Stimulated activated CD4-positive, alpha-beta T cell treated with anti-CD3 and anti-CD28 coated beads, Interleukin-1b, Interleukin-23, amount 100 ng/mL, for 1 hour (primary cell): ENCODE results near the gene CRYZ.
"Not testable (repeated sequence)": the region's sequence is repeated elsewhere in the genome, so short reads cannot be mapped to it uniquely, and the experiment has no call there.

Source experiments
- DNase-seq, 2 donors: peaks; one replicate each; pipeline ENCODE4 v3.0.0-alpha.2; 2020; ENCODE audit warnings: low read depth in 2 of 2

The CRYZ gene

GRCh38 chr1:74681449-74681848, 51.4 kb downstream of the CRYZ start:
- no peak for DNase-seq

DNA sequence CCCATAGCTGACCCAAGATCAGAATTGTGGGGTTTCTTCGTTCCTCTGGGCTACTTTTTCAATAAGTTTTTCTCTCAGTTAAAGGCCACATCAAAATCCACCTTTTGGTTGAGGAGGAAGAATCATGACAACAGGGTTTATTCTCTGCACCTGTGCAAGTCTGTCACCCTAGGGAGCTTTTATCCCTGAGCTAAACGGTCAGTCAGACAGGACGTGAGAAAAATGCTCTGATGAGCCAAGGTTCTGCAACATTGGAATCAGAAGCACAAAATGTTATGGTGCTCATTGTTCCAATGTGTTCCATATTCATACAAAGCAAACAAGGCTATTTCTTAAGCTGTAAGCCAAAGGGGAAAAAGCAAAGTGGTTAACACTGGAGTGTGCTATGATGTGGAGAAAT, 51.8 kb downstream of the CRYZ start:
- no peak for DNase-seq

DNA sequence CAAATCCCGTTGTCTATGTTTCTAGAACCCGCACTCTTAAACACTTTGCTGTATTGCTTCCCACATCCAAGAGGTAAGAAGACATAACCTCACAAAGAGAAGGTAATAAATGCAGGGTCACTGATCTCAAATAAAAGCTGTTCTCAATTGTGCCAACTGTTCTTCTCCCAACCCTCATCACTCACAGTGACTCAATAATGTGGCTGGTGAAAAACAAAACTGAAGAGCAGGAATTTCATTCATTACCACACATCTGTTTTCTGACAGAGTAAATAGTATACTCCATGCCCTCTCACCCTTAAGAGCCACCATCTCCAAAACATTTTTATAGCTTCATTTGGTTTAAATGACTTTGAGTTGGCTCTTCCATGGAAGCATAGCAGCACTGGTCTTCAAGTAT, 53.0 kb downstream of the CRYZ start:
- DNase-seq: no peak

GRCh38 chr1:74677926-74678325, 54.9 kb downstream of the CRYZ start:
- DNase-seq: no peak

DNA sequence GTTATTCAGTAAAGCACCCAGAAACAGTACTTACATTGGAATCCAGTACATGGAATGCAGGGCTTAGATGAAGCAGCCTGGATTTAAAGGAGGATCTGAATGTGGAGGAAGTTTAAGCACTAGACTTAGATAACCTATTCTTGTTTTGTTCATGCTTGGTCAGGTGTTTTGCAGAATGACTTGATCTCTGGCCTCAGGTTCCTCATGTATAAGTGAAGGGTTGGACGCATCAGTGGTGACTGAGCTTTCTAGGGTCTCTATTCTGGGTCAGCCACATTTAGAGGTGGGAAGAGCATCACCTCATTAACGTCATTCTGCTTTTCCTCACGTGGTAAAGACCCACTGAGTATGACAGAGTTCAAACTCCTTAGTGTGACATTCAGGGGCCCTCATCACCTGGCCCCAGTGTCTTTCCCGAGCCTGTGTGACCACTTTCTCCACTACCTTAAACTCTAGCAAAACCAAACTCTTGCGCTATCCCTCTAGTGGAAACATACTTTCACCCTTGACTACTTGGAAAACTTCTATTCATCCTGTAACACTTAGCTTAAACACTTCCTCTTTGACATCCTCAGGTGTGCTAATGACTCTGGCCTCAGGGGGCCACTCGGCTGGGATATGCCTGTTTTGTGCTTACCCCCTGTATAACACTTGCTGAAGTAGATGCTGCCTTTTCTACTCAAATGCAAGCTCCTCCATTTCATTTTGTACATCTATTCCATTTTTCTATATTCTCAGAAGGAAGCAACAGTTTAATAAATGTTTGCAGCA, 58.4 kb downstream of the CRYZ start:
- no peak for DNase-seq

DNA sequence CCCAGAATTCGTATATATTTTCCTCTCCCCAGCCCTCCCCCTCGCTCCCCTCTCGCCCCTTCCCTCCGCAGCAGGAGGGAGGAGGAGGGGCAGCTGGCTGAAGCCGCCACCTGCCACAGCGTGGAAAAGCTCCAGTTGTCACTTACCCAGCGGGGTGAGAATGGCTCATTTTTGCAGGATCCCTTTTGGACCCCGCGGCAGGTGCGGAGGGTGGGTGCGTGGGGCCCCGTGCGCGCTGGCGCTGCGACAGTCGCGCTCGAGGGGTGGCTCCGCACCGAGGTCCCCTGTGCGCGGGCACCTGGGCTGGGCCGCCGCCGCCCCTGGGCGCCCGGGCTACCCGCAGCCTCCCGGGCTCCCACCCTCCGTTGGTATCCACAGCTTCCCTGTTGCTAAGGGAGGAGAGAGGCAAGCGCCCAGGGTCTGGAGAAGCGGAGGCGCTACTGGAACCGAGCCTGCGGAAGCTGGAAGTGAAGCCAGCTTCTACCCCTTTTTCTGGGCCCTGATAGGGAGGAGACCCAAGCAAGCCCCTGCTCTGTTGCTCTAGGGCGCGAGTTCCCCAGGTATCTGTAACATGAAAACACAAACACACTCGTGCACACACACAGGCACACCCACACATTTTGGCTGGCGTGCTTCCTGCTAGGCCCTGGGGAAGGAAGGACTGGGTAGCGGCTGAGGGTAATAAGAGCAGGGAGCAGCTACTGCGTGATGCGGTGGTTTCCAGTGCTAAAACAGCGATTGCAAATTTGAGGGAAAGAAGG, 59.3 kb downstream of the CRYZ start, which contains the start of gene ERICH3:
TSS of gene ERICH3 (minus strand) at position 442 of the 761 bp plus-strand sequence. CDS start at position 169, 273 bp downstream.
- DNase-seq: no peak

GRCh38 chr1:74670866-74671265, 62.0 kb downstream of the CRYZ start:
- not testable (repeated sequence) for DNase-seq
